ENCODE data around the gene MT3.

The MT3 gene

GRCh38 chr16:56589141-56590039 lies at the start of gene MT3:
MT3 (plus strand) TSS chr16:56589528; CDS start chr16:56589591, 63 bp downstream.
- DNase-seq: peak; percentile 84

- no peak for DNase-seq
These were observed 49.7 kb upstream of the MT3 start for GRCh38 chr16:56539656-56540055.

- no peak for DNase-seq
These were observed 47.3 kb upstream of the MT3 start for GRCh38 chr16:56542039-56542438.

GRCh38 chr16:56547120-56547948 lies 42.0 kb upstream of the MT3 start:
- peak; percentile 92 for DNase-seq

- peak; percentile 46 for DNase-seq
These were observed 41.3 kb upstream of the MT3 start for GRCh38 chr16:56547949-56548567.

GRCh38 chr16:56549161-56549560 lies 40.2 kb upstream of the MT3 start:
- peak; percentile 22 for DNase-seq

- no peak for DNase-seq
These were observed 39.5 kb upstream of the MT3 start for GRCh38 chr16:56549744-56550385.

- peak; percentile 89 for DNase-seq
These were observed 37.3 kb upstream of the MT3 start for GRCh38 chr16:56551796-56552738.

- DNase-seq: no peak
These were observed 34.9 kb upstream of the MT3 start for GRCh38 chr16:56554441-56554840.

GRCh38 chr16:56558024-56558747 lies 31.1 kb upstream of the MT3 start:
- DNase-seq: peak; percentile 72

- no peak for DNase-seq
These were observed 30.2 kb upstream of the MT3 start for GRCh38 chr16:56559109-56559508.

- DNase-seq: no peak
These were observed 28.9 kb upstream of the MT3 start for GRCh38 chr16:56560447-56560846.

GRCh38 chr16:56561126-56561525 lies 28.2 kb upstream of the MT3 start:
- no peak for DNase-seq

GRCh38 chr16:56564793-56565477 lies 24.4 kb upstream of the MT3 start, which contains the start of gene MT4:
MT4 (plus strand) TSS chr16:56565073; CDS start chr16:56565129, 56 bp downstream.
- DNase-seq: no peak

- DNase-seq: no peak
These were observed 19.4 kb upstream of the MT3 start for GRCh38 chr16:56569971-56570370.

- no peak for DNase-seq
These were observed 17.8 kb upstream of the MT3 start for GRCh38 chr16:56571525-56571924.

- DNase-seq: no peak
These were observed 14.7 kb upstream of the MT3 start for GRCh38 chr16:56574625-56575024.

- peak; percentile 40 for DNase-seq
These were observed 12.6 kb upstream of the MT3 start for GRCh38 chr16:56576585-56577299.

- DNase-seq: no peak
These were observed 12.1 kb upstream of the MT3 start for GRCh38 chr16:56577300-56577625.

Measured in midbrain (tissue), 1 donor.